Smooth muscle cell (in vitro differentiated cells): ENCODE data around the gene SDK2. TPM values are rescaled to one million over a fixed set of nuclear protein-coding genes. Genes with fewer than 3 reads are reported as not detected.

Source experiments
- DNase-seq: peaks from one replicate; lab custom pipeline; 2025; ENCODE audit not compliant: unreplicated experiment; lab: John Stamatoyannopoulos, UW
- H2AFZ ChIP-seq: fragments of 200-600 bp; sonication (generic); 2 replicates; pipeline ENCODE4 v1.6.0; 2016; ENCODE audit warnings: antibody characterized with exemption, low read depth, mild to moderate bottlenecking
- H3F3A ChIP-seq: fragments of 200-600 bp; sonication (generic); 2 replicates; pipeline ENCODE4 v1.6.0; 2017; ENCODE audit warnings: antibody characterized with exemption, low read depth
- H3K27ac ChIP-seq: fragments of 200-600 bp; sonication (generic); 2 replicates; pipeline ENCODE4 v1.5.1; 2016; ENCODE audit warnings: low read depth, mild to moderate bottlenecking
- H3K27me3 ChIP-seq: fragments of 200-600 bp; sonication (generic); 2 replicates; pipeline ENCODE4 v1.6.1; 2016; ENCODE audit warnings: low read depth, mild to moderate bottlenecking
- H3K36me3 ChIP-seq: fragments of 200-600 bp; sonication (generic); 2 replicates; pipeline ENCODE4 v1.5.1; 2016; ENCODE audit warnings: low read depth
- H3K4me1 ChIP-seq: fragments of 200-600 bp; sonication (generic); 2 replicates; pipeline ENCODE4 v1.5.1; 2016; ENCODE audit warnings: low read depth
- H3K4me2 ChIP-seq: fragments of 200-600 bp; sonication (generic); 2 replicates; pipeline ENCODE4 v1.6.0; 2016; ENCODE audit warnings: mild to moderate bottlenecking
- H3K4me3 ChIP-seq: fragments of 200-600 bp; sonication (generic); 2 replicates; pipeline ENCODE4 v1.5.1; 2016; ENCODE audit warnings: mild to moderate bottlenecking
- H3K79me2 ChIP-seq: fragments of 200-600 bp; sonication (generic); 2 replicates; pipeline ENCODE4 v1.6.0; 2016; ENCODE audit warnings: low read depth, mild to moderate bottlenecking
- H3K9ac ChIP-seq: fragments of 200-600 bp; sonication (generic); 2 replicates; pipeline ENCODE4 v1.6.0; 2016; ENCODE audit warnings: low read depth
- H3K9me3 ChIP-seq: fragments of 200-600 bp; sonication (generic); replicated peaks from 2 replicates; pipeline ENCODE4 v1.5.1; 2016; ENCODE audit warnings: low read depth
- H4K20me1 ChIP-seq: fragments of 200-600 bp; sonication (generic); 2 replicates; pipeline ENCODE4 v1.6.0; 2016; ENCODE audit warnings: low read depth
- CTCF ChIP-seq: fragments of 200-600 bp; sonication (generic); IDR thresholded peaks from 2 replicates; pipeline ENCODE4 v1.5.1; 2017; ENCODE audit warnings: borderline replicate concordance, mild to moderate bottlenecking, antibody characterized with exemption; ENCODE audit not compliant: insufficient read depth, poor library complexity, severe bottlenecking
- WGBS: methylation state at CpG from one replicate; pipeline ENCODE4 v1.1.7; 2016; ENCODE audit warnings: low lambda C conversion rate; 5-methylcytosine and 5-hydroxymethylcytosine counted together
- polyA plus RNA-seq: library from polyadenylated mRNA; unstranded; fragments of >200 nt; fragmentation: Nextera tagmentation; extraction: Ambion mirVana; gene quantifications from 2 replicates; pipeline ENCODE4 v1.2.1, GENCODE V29; 2016
- total RNA-seq: library from RNA; depleted of rRNA; stranded (reverse); fragments of >200 nt; gene quantifications from 2 replicates; pipeline ENCODE4 v1.2.3, GENCODE V29; 2014

Gene SDK2
- total and polyA plus RNA-seq, 2 experiments from 2014 or later: 4.6 to 6.5 TPM

- H3K4me3 ChIP-seq: peak overlapping the region; percentile 62
- 4% methylated on average over 13 of the region's 13 CpGs for WGBS
- H3K36me3 ChIP-seq: no peaks in the 10 kb centered on the region
- H3K4me1 ChIP-seq: peaks cover 18% of the 10 kb centered on the region
- peak overlapping the region; percentile 9 for H3K9ac ChIP-seq
- peaks cover 5% of the 10 kb centered on the region for H3K27me3 ChIP-seq
- H3K79me2 ChIP-seq: peaks cover 28% of the 10 kb centered on the region
- H3K4me2 ChIP-seq: peak overlapping the region; percentile 93
- H3F3A ChIP-seq: no peaks in the 10 kb centered on the region
- no peak overlapping the region for H3K27ac ChIP-seq
- peak overlapping the region; percentile 91 for H2AFZ ChIP-seq
- H4K20me1 ChIP-seq: peaks cover 41% of the 10 kb centered on the region
- no peaks in the 10 kb centered on the region for H3K9me3 ChIP-seq
- no peak for TF ChIP-seq CTCF
- no peak for DNase-seq
Measured at GRCh38 chr17:73643852-73644144, 447 bp downstream of the SDK2 start.

GRCh38 chr17:73643001-73643851 is 1.0 kb downstream of the SDK2 start:
- peaks cover 46% of the 10 kb centered on the region for H4K20me1 ChIP-seq
- H2AFZ ChIP-seq: peak overlapping the region; percentile 56
- peak overlapping the region; percentile 62 for H3K4me3 ChIP-seq
- H3K27ac ChIP-seq: no peak overlapping the region
- TF ChIP-seq CTCF: no peak
- H3K27me3 ChIP-seq: peaks cover 5% of the 10 kb centered on the region
- H3K4me1 ChIP-seq: peaks cover 18% of the 10 kb centered on the region
- peaks cover 28% of the 10 kb centered on the region for H3K79me2 ChIP-seq
- no peaks in the 10 kb centered on the region for H3K9me3 ChIP-seq
- peak overlapping the region; percentile 9 for H3K9ac ChIP-seq
- 1% methylated on average over 61 of the region's 68 CpGs for WGBS
- peak overlapping the region; percentile 93 for H3K4me2 ChIP-seq
- no peaks in the 10 kb centered on the region for H3F3A ChIP-seq
- peak; percentile 63 for DNase-seq
- no peaks in the 10 kb centered on the region for H3K36me3 ChIP-seq

- Histone ChIP-seq H3K4me3 (peak overlapping the region; percentile 62), H3K27me3 (peaks cover 5% of the 10 kb centered on the region), H3F3A (no peaks in the 10 kb centered on the region), H3K9me3 (no peaks in the 10 kb centered on the region), H4K20me1 (peaks cover 52% of the 10 kb centered on the region), H3K4me1 (peaks cover 18% of the 10 kb centered on the region), H3K4me2 (peak overlapping the region; percentile 93), H3K9ac (no peak overlapping the region), H3K36me3 (no peaks in the 10 kb centered on the region), H3K27ac (no peak overlapping the region), H3K79me2 (peaks cover 31% of the 10 kb centered on the region), H2AFZ (peak overlapping the region; percentile 56)
- no peak for DNase-seq
- TF ChIP-seq CTCF: peak; percentile 6
- WGBS: 13% methylated on average over 11 of the region's 11 CpGs
Measured at GRCh38 chr17:73642659-73643000, 1.6 kb downstream of the SDK2 start.
